GM12801 (cell line): ENCODE data around the gene DAB1.

Experiments used
- TF ChIP-seq, protein P1 (sequence below): IDR thresholded peaks from one replicate; pipeline ENCODE4 v1.5.1; 2011; ENCODE audit warnings: control low read depth; ENCODE audit not compliant: insufficient read length; ENCODE audit errors: extremely low read depth

The DAB1 gene

DNA sequence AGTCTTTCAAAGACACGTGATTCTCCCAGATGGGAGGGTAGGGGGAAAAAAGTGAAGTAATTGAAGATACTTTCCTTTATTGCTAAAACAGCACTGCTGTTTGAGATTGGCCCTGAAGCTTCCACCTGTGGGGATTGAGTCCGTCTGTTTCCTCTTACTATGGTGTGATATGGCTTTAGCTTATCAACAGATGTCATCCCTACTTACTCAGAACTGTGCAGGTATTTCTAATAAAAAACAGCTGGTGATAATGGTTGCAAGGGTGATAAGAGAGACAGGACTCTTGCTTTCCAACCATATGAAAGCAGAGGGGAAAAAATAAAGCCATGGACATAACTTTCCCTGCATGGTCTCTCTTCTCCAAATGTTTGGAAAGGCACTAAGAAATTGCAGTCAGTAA lies 416.4 kb downstream of the DAB1 start:
- TF ChIP-seq, protein P1, sequence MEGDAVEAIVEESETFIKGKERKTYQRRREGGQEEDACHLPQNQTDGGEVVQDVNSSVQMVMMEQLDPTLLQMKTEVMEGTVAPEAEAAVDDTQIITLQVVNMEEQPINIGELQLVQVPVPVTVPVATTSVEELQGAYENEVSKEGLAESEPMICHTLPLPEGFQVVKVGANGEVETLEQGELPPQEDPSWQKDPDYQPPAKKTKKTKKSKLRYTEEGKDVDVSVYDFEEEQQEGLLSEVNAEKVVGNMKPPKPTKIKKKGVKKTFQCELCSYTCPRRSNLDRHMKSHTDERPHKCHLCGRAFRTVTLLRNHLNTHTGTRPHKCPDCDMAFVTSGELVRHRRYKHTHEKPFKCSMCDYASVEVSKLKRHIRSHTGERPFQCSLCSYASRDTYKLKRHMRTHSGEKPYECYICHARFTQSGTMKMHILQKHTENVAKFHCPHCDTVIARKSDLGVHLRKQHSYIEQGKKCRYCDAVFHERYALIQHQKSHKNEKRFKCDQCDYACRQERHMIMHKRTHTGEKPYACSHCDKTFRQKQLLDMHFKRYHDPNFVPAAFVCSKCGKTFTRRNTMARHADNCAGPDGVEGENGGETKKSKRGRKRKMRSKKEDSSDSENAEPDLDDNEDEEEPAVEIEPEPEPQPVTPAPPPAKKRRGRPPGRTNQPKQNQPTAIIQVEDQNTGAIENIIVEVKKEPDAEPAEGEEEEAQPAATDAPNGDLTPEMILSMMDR, result no peak

DNA sequence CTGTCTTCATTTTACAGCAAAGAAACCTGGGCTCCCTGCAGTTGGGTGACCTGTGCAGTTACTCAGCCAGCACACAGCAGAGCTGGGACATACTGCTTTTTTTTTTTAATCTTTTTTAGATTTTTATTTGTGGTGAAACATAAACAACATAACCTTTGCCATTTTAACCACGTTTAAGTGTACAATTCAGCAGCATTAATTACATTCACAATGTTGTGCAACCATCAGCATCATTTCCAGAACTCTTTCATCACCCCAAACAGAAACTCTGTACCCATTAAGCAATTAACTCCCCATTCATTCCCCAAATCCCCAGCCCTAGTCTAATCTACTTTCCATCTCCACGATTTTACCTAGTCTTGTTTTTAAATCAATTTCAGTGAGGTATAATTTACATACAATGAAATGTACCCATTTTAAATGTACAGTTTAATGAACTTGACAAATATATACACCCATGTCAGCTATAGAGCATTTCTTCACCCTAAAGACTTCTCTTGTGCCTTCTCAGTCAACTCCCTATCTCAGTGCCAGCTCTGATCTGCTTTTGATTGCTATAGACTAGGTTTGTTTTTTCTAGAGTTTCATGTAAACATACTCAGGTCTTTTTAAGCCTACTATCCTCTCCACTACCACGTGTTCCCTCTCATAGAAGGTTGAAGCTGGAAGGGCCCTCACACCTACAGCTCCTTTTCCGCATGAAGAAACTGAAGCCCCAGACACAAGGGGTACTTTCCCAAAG lies 420.3 kb downstream of the DAB1 start:
- TF ChIP-seq, protein P1, result no peak

DNA sequence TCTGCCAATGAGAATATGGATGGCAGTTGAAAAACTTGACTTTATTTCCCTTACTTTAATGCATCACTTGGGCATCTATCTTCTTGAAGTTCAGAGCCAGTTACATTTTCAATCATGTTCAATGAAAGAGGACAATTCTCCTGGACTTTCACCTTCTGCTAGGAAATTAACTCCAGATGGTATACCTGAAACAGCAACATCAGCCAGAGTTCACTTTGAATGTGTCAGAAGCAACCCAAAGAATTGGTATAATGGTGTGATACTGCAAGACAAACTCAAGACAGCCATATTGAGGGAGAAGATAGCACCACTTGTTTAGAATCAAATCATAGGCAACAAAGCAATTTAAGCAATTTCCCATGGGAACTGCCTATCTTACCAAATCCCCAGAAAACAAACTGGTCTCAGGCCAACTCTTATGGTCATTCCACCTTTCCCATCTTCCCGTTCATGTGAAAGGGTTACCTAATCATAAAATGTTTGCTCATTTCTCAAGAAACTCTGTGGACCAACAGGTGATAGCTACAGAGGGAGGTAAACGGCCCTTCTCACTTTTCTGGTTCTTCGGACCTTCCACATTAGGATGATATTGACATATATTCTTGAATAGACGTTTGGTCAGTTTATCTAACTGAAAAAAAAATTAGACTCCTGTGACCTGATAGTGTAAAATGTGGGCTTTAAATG lies 428.3 kb downstream of the DAB1 start:
- TF ChIP-seq, protein P1, result no peak

GRCh38 chr1:56993475-56993874 lies 430.4 kb downstream of the DAB1 start:
- TF ChIP-seq, protein P1, result no peak

GRCh38 chr1:56992318-56993125 lies 431.3 kb downstream of the DAB1 start:
- TF ChIP-seq, protein P1, result no peak

DNA sequence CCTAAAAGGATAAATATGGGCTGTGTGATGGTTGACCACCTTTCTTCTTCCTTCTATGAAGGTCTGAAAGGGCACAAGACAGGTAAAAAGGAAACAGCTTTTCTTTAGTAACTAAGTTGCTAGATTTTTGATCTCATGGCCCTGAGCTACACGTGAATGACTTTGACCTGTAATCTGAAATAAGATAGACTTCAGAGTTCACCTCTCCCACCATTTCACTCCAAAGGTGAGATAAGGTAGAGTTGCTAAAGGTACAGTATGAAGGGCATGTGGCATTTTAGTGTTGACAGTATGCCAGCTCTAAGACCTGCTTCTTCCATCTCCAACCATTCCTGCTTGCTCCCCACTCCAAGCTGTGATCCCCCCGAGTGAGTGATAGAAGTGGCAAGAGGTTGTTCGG lies 432.3 kb downstream of the DAB1 start:
- TF ChIP-seq, protein P1, result no peak

DNA sequence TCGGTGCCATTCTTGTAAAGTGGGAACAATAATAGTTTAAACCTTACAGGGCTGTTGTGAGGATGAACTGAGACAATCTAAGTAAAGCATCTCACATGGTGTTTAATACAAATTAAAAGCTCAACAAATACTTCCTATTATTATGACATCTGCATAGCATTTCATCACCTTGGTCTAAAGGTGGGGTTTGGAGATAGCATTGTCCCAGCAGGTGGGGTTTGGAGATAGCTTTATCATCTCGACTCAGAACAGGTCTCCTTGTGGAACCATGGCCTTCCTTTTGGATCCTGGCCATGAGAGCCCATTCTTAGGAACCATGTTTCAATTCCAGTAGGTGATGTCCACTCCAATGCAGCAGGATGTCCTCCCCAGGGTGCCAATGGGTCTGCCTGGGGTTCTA lies 437.5 kb downstream of the DAB1 start:
- TF ChIP-seq, protein P1, result no peak
